Brain microvascular endothelial cell (primary cell): Measurements from ENCODE around the gene DPF3.

Experiments used
- DNase-seq: peaks from one replicate; pipeline ENCODE4 v3.0.0-alpha.2; 2020
- H3K27ac ChIP-seq: fragments of 250-450 bp; sonication (Bioruptor Pico); 2 replicates; pipeline ENCODE4 v1.5.1; 2020; ENCODE audit warnings: mild to moderate bottlenecking, moderate library complexity
- H3K27me3 ChIP-seq: fragments of 250-450 bp; sonication (Bioruptor Pico); replicated peaks from 2 replicates; pipeline ENCODE4 v1.5.1; 2020; ENCODE audit warnings: mild to moderate bottlenecking
- H3K36me3 ChIP-seq: fragments of 250-450 bp; sonication (Bioruptor Pico); replicated peaks from 2 replicates; pipeline ENCODE4 v1.5.1; 2020; ENCODE audit warnings: mild to moderate bottlenecking
- H3K4me3 ChIP-seq: 2 replicates; pipeline ENCODE4 v1.5.1; 2011; ENCODE audit warnings: low read depth, mild to moderate bottlenecking, control low read depth, low read length, moderate library complexity
- in situ Hi-C: cut with HindIII; loops from 2 replicates; pipeline ENCODE4 v1.10.0; 2017; ENCODE audit warnings: low sequenced_read_pairs, low pct_ligation_motif_present
- TF ChIP-seq, protein P1 (sequence below): IDR thresholded peaks from 2 replicates; pipeline ENCODE4 v1.5.1; 2011; ENCODE audit warnings: low read depth, mild to moderate bottlenecking, moderate library complexity, low read length, control low read depth, inconsistent platforms; ENCODE audit errors: missing control alignments

Gene DPF3

DNA sequence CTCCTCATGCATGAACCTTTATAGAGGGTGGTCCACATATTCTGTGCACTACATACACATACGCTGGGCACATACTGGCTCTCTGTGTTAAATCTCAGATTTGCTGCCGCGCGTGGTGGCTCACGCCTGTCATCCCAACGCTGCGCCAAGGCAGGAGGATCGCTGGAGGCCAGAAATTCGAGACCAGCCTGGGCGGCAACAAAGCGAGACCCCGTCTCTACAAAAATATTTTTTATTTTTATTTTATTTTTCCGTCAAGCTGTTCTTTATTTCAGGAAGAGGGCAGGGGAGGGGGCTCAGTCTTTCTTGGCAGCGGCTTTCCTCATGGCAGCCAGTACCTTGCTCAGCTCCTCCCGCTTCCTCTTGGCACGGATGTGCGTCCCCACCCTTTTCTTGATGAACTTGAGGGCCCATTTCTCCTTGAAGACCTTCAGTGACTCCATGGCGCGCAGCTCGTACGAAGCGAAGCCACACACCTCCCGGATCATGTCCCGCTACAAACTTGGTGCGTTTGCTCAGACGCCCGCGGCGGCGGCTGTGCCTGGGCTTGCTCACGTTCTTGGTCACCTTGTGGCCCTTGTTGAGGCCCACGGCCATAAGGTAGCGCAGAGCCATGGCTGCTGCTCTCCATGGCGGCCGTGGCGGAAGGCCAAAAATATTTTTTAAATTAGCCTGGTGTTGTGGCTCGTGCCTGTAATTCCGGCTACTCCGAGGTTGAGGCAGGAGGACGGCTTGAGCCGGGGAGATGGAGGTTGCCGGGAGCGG lies 35.6 kb upstream of the DPF3 start:
- TF ChIP-seq, protein P1, sequence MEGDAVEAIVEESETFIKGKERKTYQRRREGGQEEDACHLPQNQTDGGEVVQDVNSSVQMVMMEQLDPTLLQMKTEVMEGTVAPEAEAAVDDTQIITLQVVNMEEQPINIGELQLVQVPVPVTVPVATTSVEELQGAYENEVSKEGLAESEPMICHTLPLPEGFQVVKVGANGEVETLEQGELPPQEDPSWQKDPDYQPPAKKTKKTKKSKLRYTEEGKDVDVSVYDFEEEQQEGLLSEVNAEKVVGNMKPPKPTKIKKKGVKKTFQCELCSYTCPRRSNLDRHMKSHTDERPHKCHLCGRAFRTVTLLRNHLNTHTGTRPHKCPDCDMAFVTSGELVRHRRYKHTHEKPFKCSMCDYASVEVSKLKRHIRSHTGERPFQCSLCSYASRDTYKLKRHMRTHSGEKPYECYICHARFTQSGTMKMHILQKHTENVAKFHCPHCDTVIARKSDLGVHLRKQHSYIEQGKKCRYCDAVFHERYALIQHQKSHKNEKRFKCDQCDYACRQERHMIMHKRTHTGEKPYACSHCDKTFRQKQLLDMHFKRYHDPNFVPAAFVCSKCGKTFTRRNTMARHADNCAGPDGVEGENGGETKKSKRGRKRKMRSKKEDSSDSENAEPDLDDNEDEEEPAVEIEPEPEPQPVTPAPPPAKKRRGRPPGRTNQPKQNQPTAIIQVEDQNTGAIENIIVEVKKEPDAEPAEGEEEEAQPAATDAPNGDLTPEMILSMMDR, result no peak
- H3K27me3 ChIP-seq, result no peaks in the 10 kb centered on the region
- no peak for DNase-seq
- no peaks in the 10 kb centered on the region for H3K36me3 ChIP-seq
- H3K27ac ChIP-seq, result no peak overlapping the region
- in situ Hi-C loops, result loop anchor here (25.0 kb wide), 1 partner anchor 417 kb away; no protein-coding TSS in a partner anchor
- no peak overlapping the region for H3K4me3 ChIP-seq

DNA sequence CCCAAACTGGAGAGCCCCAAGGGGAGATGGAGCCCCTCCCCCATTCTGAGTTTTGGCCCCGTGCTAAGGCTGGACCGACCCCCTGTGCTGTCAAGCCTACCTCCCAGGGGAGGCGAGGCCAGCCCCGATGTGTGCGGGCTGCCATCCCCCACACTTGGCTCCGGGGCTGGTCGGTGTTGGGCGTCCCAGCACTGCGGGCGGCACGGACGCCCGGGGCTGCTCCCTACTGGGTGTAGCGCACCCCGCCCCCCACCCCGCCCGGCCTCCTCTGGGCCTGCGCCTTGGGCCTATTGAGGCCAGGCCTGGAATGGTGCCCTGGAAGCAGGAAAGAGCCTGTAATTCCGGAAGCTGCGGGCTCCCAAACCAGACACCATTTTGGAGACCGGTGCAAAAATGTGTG lies 35.0 kb upstream of the DPF3 start:
- Histone ChIP-seq H3K36me3 (no peaks in the 10 kb centered on the region), H3K27ac (no peak overlapping the region), H3K4me3 (no peak overlapping the region), H3K27me3 (no peaks in the 10 kb centered on the region)
- TF ChIP-seq, protein P1, result no peak
- no peak for DNase-seq
- in situ Hi-C loops, result loop anchor here (25.0 kb wide), 1 partner anchor 417 kb away; no protein-coding TSS in a partner anchor

DNA sequence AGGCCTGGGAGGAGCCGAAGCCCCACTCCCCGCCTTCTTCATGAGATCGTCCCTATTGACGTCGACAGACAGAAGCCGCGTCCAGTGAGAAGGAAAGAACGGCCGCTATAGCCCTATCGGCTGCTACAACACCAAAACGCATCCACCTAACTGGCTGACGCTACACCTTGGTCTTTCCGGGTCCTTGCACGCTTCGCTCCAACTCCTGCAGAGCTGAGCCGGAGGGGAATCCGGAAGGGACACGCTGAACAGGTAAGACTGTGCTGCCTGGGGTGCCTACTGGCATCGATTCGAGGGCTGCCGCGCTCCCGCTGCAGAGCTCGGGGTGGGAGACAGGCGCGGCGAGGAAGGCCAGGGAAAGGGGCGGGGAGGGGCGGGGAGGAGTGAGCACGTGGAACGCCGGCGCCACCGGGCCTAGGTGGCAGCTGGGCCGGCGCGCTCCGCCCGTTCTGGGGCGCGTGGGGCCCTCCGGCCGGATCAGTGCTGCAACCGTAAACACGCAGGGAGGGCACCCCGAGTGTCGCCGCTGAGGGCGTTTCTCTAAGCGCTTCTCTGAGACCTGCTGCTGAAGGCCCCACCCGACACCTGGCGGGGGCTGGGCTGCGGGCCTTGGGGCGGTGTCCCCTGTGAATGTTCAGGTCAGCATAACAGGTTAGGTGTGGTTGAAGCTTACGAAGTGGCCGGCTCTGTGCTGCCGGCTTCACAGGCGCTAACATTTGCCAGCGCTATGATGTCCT lies 32.6 kb upstream of the DPF3 start, which contains the start of gene DCAF4:
DCAF4 (plus strand) TSS at position 173 of the 737 bp plus-strand sequence. CDS start 11,515 bp downstream, outside the sequence.
- H3K36me3 ChIP-seq, result no peaks in the 10 kb centered on the region
- peak; percentile 100 for DNase-seq
- H3K27ac ChIP-seq, result peak within 1 kb of the TSS; percentile 87
- H3K27me3 ChIP-seq, result no peaks in the 10 kb centered on the region
- TF ChIP-seq, protein P1, result no peak
- peak within 1 kb of the TSS; percentile 96 for H3K4me3 ChIP-seq
- in situ Hi-C loops, result loop anchor here (25.0 kb wide), 1 partner anchor 414 kb away; no protein-coding TSS in a partner anchor

DNA sequence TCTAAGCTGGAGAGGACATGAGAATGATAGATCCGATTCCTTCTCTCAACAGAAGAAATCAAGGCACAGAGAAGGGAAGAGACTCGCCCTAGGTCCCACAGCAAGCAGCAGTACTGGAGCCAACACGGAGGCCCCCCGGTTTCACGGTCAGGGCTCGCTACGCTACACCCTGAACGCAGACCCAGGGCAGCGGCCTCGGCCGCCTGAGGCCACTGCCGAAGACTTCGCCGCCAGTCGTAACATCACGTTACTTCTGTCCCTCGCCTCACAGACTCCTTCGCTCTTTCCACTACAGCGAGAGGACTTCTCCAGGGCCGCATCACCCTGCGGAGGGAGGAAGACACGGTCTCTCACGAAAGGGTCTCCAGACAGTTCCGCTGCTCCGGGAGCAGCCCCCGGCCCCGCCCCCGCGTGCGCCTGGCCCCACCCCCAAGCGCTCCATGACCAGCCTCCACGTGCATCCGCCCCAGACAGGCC lies 32.0 kb upstream of the DPF3 start:
- H3K27ac ChIP-seq, result peak overlapping the region; percentile 21
- no peaks in the 10 kb centered on the region for H3K36me3 ChIP-seq
- DNase-seq, result no peak
- TF ChIP-seq, protein P1, result no peak
- in situ Hi-C loops, result loop anchor here (25.0 kb wide), 1 partner anchor 414 kb away; no protein-coding TSS in a partner anchor
- H3K27me3 ChIP-seq, result no peaks in the 10 kb centered on the region
- H3K4me3 ChIP-seq, result peak overlapping the region; percentile 96

DNA sequence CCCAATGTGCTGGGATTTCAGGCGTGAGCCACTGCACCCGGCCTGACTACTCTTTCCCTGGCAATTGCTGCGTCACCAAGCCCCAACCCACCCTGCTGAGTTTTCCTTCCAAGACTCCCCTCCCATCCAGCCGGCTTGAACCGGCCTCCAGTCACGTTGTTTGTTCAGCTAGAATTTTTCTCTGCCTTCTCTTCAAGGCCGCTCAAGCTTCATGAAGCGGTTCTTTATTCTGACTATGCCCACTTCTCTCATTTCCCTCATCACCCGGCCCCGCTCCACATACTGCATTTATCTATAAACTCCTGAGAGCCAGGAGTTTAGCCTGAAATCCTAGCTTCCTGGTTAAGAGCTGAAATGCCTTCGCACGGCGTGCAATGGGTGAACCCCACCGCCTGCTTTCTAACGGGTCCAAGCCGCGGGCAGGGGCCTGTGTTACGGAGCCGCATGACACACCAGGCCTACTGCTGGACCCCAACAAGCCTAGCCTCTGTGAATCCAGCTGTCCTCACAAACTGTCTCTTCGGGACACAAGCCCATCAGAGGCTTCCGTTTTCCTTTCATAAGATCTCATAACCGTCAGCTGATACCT lies 31.4 kb upstream of the DPF3 start:
- no peak overlapping the region for H3K27ac ChIP-seq
- H3K4me3 ChIP-seq, result no peak overlapping the region
- no peaks in the 10 kb centered on the region for H3K27me3 ChIP-seq
- H3K36me3 ChIP-seq, result no peaks in the 10 kb centered on the region
- in situ Hi-C loops, result loop anchor here (25.0 kb wide), 1 partner anchor 413 kb away; no protein-coding TSS in a partner anchor
- DNase-seq, result no peak
- TF ChIP-seq, protein P1, result no peak
